H9 (cell line): ENCODE measurements around the gene IL12RB2. TPM values are rescaled to one million over a fixed set of nuclear protein-coding genes. Genes with fewer than 3 reads are reported as not detected.

Experiments
- DNase-seq: peaks from one replicate; pipeline ENCODE4 v3.0.0-alpha.2; 2017
- H2AFZ ChIP-seq: one replicate; pipeline ENCODE4 v1.6.1; 2013; ENCODE audit warnings: mild to moderate bottlenecking, low read length, control low read depth, moderate library complexity
- H2AK5ac ChIP-seq: 2 replicates; pipeline ENCODE4 v1.6.1; 2013; ENCODE audit warnings: low read length, control low read depth, mixed read lengths; ENCODE audit not compliant: insufficient read length
- H2BK120ac ChIP-seq: one replicate; pipeline ENCODE4 v1.6.1; 2013; ENCODE audit warnings: low read depth, mild to moderate bottlenecking, low read length, control low read depth, inconsistent platforms; ENCODE audit not compliant: poor library complexity, severe bottlenecking
- H2BK12ac ChIP-seq: 2 replicates; pipeline ENCODE4 v1.6.1; 2013; ENCODE audit warnings: low read length, control low read depth, mixed read lengths, low read depth; ENCODE audit not compliant: insufficient read length
- H2BK15ac ChIP-seq: 2 replicates; pipeline ENCODE4 v1.6.1; 2013; ENCODE audit warnings: low read depth, low read length, control low read depth
- H2BK20ac ChIP-seq: one replicate; pipeline ENCODE4 v1.6.1; 2013; ENCODE audit warnings: low read depth, mild to moderate bottlenecking, low read length, control low read depth, inconsistent platforms; ENCODE audit not compliant: poor library complexity, severe bottlenecking
- H2BK5ac ChIP-seq: 2 replicates; pipeline ENCODE4 v1.6.1; 2013; ENCODE audit warnings: low read length, control low read depth, mixed read lengths; ENCODE audit not compliant: insufficient read length
- H3K14ac ChIP-seq: 2 replicates; pipeline ENCODE4 v1.6.1; 2013; ENCODE audit warnings: low read length, control low read depth; ENCODE audit not compliant: insufficient read depth
- H3K18ac ChIP-seq: 2 replicates; pipeline ENCODE4 v1.6.1; 2013; ENCODE audit warnings: low read depth, mild to moderate bottlenecking, mixed read lengths, low read length, control low read depth; ENCODE audit not compliant: insufficient read length
- H3K23ac ChIP-seq: 2 replicates; pipeline ENCODE4 v1.6.1; 2013; ENCODE audit warnings: low read length, control low read depth, mixed read lengths, low read depth; ENCODE audit not compliant: insufficient read length
- H3K23me2 ChIP-seq: 2 replicates; pipeline ENCODE4 v1.6.1; 2013; ENCODE audit warnings: low read depth, mild to moderate bottlenecking, mixed read lengths, low read length, control low read depth; ENCODE audit not compliant: insufficient read length, poor library complexity, severe bottlenecking
- H3K27ac ChIP-seq: 2 replicates; pipeline ENCODE4 v1.5.1; 2013; ENCODE audit warnings: low read length, control low read depth, mixed read lengths, low read depth; ENCODE audit not compliant: insufficient read length
- H3K27me3 ChIP-seq: 2 replicates; pipeline ENCODE4 v1.6.1; 2013; ENCODE audit warnings: low read length, control low read depth, inconsistent platforms; ENCODE audit not compliant: insufficient read depth
- H3K4ac ChIP-seq: 2 replicates; pipeline ENCODE4 v1.6.1; 2013; ENCODE audit warnings: low read depth, mild to moderate bottlenecking, control low read depth, inconsistent platforms, low read length, moderate library complexity
- H3K4me1 ChIP-seq: 2 replicates; pipeline ENCODE4 v1.6.1; 2013; ENCODE audit warnings: low read length, control low read depth, inconsistent platforms; ENCODE audit not compliant: insufficient read depth
- H3K4me2 ChIP-seq: 2 replicates; pipeline ENCODE4 v1.6.1; 2013; ENCODE audit warnings: low read length, control low read depth, mixed read lengths; ENCODE audit not compliant: insufficient read length, insufficient read depth
- H3K56ac ChIP-seq: 2 replicates; pipeline ENCODE4 v1.6.1; 2013; ENCODE audit warnings: low read depth, mild to moderate bottlenecking, mixed read lengths, low read length, control low read depth; ENCODE audit not compliant: insufficient read length
- H3K79me1 ChIP-seq: 2 replicates; pipeline ENCODE4 v1.6.1; 2013; ENCODE audit warnings: low read depth, mild to moderate bottlenecking, moderate library complexity, low read length, control low read depth, inconsistent platforms; ENCODE audit not compliant: insufficient read depth, poor library complexity, severe bottlenecking
- H3K79me2 ChIP-seq: 2 replicates; pipeline ENCODE4 v1.6.1; 2013; ENCODE audit warnings: low read length, control low read depth, inconsistent platforms; ENCODE audit not compliant: insufficient read depth
- H3K9ac ChIP-seq: 2 replicates; pipeline ENCODE4 v1.6.1; 2013; ENCODE audit warnings: low read length, control low read depth, mixed read lengths; ENCODE audit not compliant: insufficient read length; ENCODE audit errors: extremely low read depth
- H3K9me3 ChIP-seq: one replicate; pipeline ENCODE4 v1.6.1; 2013; ENCODE audit warnings: low read depth, low read length, inconsistent platforms; ENCODE audit not compliant: control insufficient read depth
- H3T11ph ChIP-seq: one replicate; pipeline ENCODE4 v1.6.1; 2013; ENCODE audit warnings: mild to moderate bottlenecking, low read length, control low read depth, inconsistent platforms
- H4K20me1 ChIP-seq: one replicate; pipeline ENCODE4 v1.6.1; 2013; ENCODE audit not compliant: control insufficient read depth, insufficient read length, insufficient read depth
- H4K5ac ChIP-seq: 2 replicates; pipeline ENCODE4 v1.6.1; 2013; ENCODE audit warnings: low read depth, mild to moderate bottlenecking, mixed read lengths, low read length, control low read depth; ENCODE audit not compliant: insufficient read length
- H4K8ac ChIP-seq: replicated peaks from 2 replicates; pipeline ENCODE4 v1.6.1; 2013; ENCODE audit warnings: low read length, control low read depth, mixed read lengths, low read depth; ENCODE audit not compliant: insufficient read length
- H4K91ac ChIP-seq: 2 replicates; pipeline ENCODE4 v1.6.1; 2013; ENCODE audit warnings: low read depth, mild to moderate bottlenecking, moderate library complexity, mixed read lengths, low read length, control low read depth; ENCODE audit not compliant: insufficient read length
- H3K27ac Mint-ChIP-seq, 3 experiments: 2 replicates in 2 of 3; 3 replicates in 1 of 3; pipeline ENCODE4 v1.8.0; 2020 to 2021; ENCODE audit warnings: mixed read lengths in 3 of 3, mild to moderate bottlenecking in 1 of 3, moderate library complexity in 1 of 3
- H3K27me3 Mint-ChIP-seq: 2 replicates; pipeline ENCODE4 v1.8.0; 2021; ENCODE audit warnings: low read depth, mild to moderate bottlenecking, moderate library complexity, mixed read lengths
- H3K36me3 Mint-ChIP-seq, 3 experiments: 2 replicates in 2 of 3; 3 replicates in 1 of 3; pipeline ENCODE4 v1.8.0; 2020 to 2021; ENCODE audit warnings: low read depth in 3 of 3, mixed read lengths in 3 of 3; ENCODE audit not compliant: insufficient read depth in 1 of 3
- H3K4me1 Mint-ChIP-seq, 2 experiments: 2 replicates each; pipeline ENCODE4 v1.8.0; 2020; ENCODE audit warnings: mixed read lengths in 2 of 2
- H3K4me3 Mint-ChIP-seq, 2 experiments: 2 replicates in 1 of 2; 3 replicates in 1 of 2; pipeline ENCODE4 v1.8.0; 2020 to 2021; ENCODE audit warnings: mild to moderate bottlenecking in 2 of 2, mixed read lengths in 2 of 2, moderate library complexity in 1 of 2
- H3K9me3 Mint-ChIP-seq, 2 experiments: 2 replicates in 1 of 2; 3 replicates in 1 of 2; pipeline ENCODE4 v1.8.0; 2020; ENCODE audit warnings: mild to moderate bottlenecking in 2 of 2, mixed read lengths in 2 of 2, moderate library complexity in 1 of 2
- CTCF ChIP-seq: fragments of 200-600 bp; sonication (generic); conservative IDR thresholded peaks from 3 replicates; pipeline ENCODE4 v1.8.0; 2021; ENCODE audit warnings: antibody characterized with exemption, mild to moderate bottlenecking
- WGBS: extraction: QIAGEN DNeasy Blood & Tissue Kit; methylation state at CpG from one replicate; pipeline ENCODE4 v1.1.7; 2013; ENCODE audit warnings: missing lambda C conversion rate, low lambda C conversion rate, mixed read lengths; ENCODE audit not compliant: insufficient read length; ENCODE audit errors: extremely low coverage; 5-methylcytosine and 5-hydroxymethylcytosine counted together
- total RNA-seq: library from RNA; stranded (reverse); gene quantifications from 2 replicates; pipeline ENCODE4 v1.2.1, GENCODE V29; 2021

Gene IL12RB2
- total RNA-seq, 1 experiment from 2014 or later = 0.77 TPM

DNA sequence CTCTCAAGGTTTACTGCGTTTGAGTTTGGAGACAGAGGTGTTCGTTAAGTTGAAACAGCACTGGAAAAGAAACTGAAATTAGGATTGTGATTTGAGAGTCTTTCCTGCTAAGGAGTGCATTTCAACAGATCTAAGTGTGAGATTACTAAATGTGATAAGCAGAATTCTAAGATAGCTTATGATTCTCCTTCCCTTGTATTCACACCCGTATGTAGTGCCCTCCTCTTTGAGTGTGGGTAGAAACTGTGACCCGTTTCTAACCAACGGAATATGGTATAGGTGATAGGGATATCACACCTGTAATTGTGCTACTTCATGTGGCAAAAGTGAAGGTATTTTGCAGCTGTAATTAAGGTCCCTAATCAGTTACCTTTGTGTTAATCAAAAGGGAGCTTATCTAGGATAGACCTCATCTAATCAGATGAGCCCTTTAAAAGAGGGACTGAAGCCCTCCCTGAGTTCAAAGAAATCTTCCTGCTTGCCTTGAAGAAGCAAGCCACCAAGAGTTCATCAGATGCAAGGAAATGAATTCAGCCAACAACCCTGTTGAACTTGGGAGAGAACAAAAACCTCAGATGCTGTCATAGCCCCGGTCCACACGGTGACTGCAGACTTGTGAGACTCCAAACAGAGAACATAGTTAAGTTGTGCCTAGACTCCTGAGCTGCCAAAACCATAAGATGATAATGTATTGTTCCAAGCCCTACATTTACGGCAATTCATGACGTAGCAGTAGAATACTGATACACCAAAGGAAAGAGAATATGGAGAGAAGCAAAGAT, 12.6 kb upstream of the IL12RB2 start:
- peaks cover 7% of the 10 kb centered on the region in 2 experiments for H3K4me1 Mint-ChIP-seq

More for the DNA sequence above, 12.6 kb upstream of the IL12RB2 start:
- Histone ChIP-seq H3T11ph (no peak overlapping the region), H2BK120ac (no peak overlapping the region), H4K8ac (no peak overlapping the region), H4K5ac (no peak overlapping the region), H3K4me2 (no peak overlapping the region), H2BK15ac (no peak overlapping the region), H2BK12ac (no peak overlapping the region), H2BK20ac (no peak overlapping the region), H3K79me1 (no peaks in the 10 kb centered on the region), H2AK5ac (no peak overlapping the region), H3K9ac (no peak overlapping the region), H3K4ac (no peak overlapping the region), H3K27me3 (no peaks in the 10 kb centered on the region), H4K91ac (no peak overlapping the region), H3K4me1 (no peaks in the 10 kb centered on the region), H3K79me2 (no peaks in the 10 kb centered on the region), H3K23ac (no peak overlapping the region), H4K20me1 (no peaks in the 10 kb centered on the region), H3K9me3 (no peaks in the 10 kb centered on the region), H3K23me2 (no peaks in the 10 kb centered on the region), H2AFZ (no peak overlapping the region), H3K56ac (no peak overlapping the region), H3K14ac (no peak overlapping the region), H3K18ac (no peak overlapping the region), H3K27ac (no peak overlapping the region), H2BK5ac (no peak overlapping the region)
- Mint-ChIP-seq H3K4me3 (no peak overlapping the region), H3K27me3 (no peaks in the 10 kb centered on the region; the same call in 1 of the 2 replicates), H3K9me3 (peaks cover 0 to 3% of the 10 kb centered on the region in 2 experiments; a peak in 2 of 5 replicates), H3K36me3 (no peaks in the 10 kb centered on the region), H3K27ac (no peak overlapping the region)
- no peak for TF ChIP-seq CTCF
- DNase-seq = no peak
- no CpG with 5 or more reads among the region's 9 CpGs for WGBS
